Hepatocyte (in vitro differentiated cells): ENCODE results near the gene RIPPLY2.

Source experiments
- CTCF ChIP-seq: fragments of 200-600 bp; sonication (generic); IDR thresholded peaks from 2 replicates; pipeline ENCODE4 v1.5.1; 2016; ENCODE audit warnings: antibody characterized with exemption, mild to moderate bottlenecking; ENCODE audit not compliant: poor library complexity
- EZH2 ChIP-seq: fragments of 200-600 bp; sonication (generic); IDR thresholded peaks from 2 replicates; pipeline ENCODE4 v1.6.1; 2016; ENCODE audit warnings: antibody characterized with exemption, mild to moderate bottlenecking, borderline replicate concordance
- EZH2phosphoT487 ChIP-seq: fragments of 200-600 bp; sonication (generic); IDR thresholded peaks from one replicate; pipeline ENCODE4 v1.6.1; 2018; ENCODE audit warnings: antibody characterized with exemption, mild to moderate bottlenecking, low read depth, moderate library complexity; ENCODE audit not compliant: unreplicated experiment, severe bottlenecking

DNA sequence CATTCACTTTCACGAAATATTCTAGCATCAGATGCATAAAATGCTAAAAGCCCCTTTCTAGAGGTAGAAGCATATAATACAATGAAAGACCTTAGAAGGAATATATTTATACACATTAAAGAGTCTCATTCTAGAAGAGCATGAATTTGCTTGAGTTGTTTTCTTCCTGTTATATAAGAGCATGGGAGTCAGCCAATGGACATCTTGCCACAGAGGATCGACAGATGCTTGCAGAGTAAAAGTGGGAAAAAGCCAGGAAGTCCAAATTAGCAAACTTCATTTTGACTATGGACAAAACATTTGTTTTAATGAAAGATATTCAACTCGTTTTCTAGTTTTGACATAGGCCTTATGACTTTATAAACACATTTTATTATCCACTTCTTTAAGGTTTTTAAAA, 44.2 kb upstream of the RIPPLY2 start:
- TF ChIP-seq CTCF, result no peak
- no peak for TF ChIP-seq EZH2
- no peak for TF ChIP-seq EZH2phosphoT487
